ENCODE results near the gene PYCARD.
"Not testable (repeated sequence)": the region's sequence is repeated elsewhere in the genome, so short reads cannot be mapped to it uniquely, and the experiment has no call there.

PYCARD gene

GRCh38 chr16:31202414-31203375 is at the start of gene PYCARD:
PYCARD (minus strand) TSS chr16:31202760; CDS start chr16:31202690, 70 bp downstream.
- H3K4me3 ChIP-seq (ENCODE audit: low read depth, low read length): peak within 1 kb of the TSS; percentile 61
- TF ChIP-seq, protein P1, sequence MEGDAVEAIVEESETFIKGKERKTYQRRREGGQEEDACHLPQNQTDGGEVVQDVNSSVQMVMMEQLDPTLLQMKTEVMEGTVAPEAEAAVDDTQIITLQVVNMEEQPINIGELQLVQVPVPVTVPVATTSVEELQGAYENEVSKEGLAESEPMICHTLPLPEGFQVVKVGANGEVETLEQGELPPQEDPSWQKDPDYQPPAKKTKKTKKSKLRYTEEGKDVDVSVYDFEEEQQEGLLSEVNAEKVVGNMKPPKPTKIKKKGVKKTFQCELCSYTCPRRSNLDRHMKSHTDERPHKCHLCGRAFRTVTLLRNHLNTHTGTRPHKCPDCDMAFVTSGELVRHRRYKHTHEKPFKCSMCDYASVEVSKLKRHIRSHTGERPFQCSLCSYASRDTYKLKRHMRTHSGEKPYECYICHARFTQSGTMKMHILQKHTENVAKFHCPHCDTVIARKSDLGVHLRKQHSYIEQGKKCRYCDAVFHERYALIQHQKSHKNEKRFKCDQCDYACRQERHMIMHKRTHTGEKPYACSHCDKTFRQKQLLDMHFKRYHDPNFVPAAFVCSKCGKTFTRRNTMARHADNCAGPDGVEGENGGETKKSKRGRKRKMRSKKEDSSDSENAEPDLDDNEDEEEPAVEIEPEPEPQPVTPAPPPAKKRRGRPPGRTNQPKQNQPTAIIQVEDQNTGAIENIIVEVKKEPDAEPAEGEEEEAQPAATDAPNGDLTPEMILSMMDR (IDR thresholded peaks at IDR 0.05; ENCODE audit: low read depth, low read length): no peak

- TF ChIP-seq, protein P1 (IDR thresholded peaks at IDR 0.05; ENCODE audit: low read depth, low read length): no peak
These were observed 48.9 kb upstream of the PYCARD start for GRCh38 chr16:31251435-31251834.

DNA sequence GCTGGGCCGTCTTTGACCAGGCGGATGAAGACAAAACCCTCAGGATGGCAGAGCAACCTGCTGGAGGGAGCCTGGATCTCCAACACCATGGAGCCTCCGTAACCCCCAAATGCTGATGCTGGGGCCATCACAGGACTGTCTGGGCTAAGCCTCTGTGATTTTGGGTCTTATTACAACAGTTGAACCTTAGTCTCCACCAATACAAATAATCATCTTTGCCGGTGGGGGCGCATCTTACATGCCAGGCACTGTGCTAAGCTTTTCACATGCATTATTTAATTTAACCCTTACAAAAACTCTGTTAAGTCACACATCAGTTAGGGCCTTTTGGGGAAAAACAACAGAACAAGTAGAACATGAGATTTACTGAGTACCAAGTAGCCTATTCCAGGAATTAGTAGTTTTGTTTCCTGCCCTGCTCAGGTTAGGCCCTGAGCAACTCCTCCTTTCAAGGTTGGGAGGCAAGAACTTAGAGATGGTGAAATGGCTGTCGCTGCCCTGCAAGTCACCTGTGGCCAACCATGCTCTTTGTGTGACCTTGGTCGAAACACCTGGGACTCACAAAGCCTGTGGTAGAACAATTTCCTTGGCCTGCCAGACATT is 48.3 kb upstream of the PYCARD start:
- TF ChIP-seq, protein P1 (IDR thresholded peaks at IDR 0.05; ENCODE audit: low read depth, low read length): no peak
- H3K4me3 ChIP-seq (ENCODE audit: low read depth, low read length): no peak overlapping the region

More at GRCh38 chr16:31251435-31251834, 48.9 kb upstream of the PYCARD start:
- no peak overlapping the region for H3K4me3 ChIP-seq (ENCODE audit: low read depth, low read length)

DNA sequence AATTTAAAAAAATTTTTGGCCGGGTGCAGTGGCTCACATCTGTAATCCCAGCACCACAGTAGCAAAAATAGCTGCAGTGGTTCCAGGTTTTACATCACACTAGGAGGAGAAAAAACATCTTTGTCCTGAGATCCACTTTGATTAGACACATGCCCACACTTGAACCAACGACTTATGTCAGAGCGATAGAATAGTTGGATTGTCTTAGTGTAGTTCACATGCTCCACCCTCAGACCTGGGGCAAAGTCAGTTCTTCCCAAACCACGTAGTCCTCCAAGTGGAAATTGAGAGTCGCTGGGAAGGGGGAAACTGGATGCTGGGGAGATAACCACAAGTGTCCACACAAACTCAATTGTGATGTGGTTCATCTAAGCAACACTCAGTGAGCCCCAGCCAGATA is 45.8 kb upstream of the PYCARD start:
- H3K4me3 ChIP-seq (ENCODE audit: low read depth, low read length): no peak overlapping the region
- TF ChIP-seq, protein P1 (IDR thresholded peaks at IDR 0.05; ENCODE audit: low read depth, low read length): no peak

GRCh38 chr16:31246296-31246695 is 43.7 kb upstream of the PYCARD start:
- TF ChIP-seq, protein P1 (IDR thresholded peaks at IDR 0.05; ENCODE audit: low read depth, low read length): no peak

DNA sequence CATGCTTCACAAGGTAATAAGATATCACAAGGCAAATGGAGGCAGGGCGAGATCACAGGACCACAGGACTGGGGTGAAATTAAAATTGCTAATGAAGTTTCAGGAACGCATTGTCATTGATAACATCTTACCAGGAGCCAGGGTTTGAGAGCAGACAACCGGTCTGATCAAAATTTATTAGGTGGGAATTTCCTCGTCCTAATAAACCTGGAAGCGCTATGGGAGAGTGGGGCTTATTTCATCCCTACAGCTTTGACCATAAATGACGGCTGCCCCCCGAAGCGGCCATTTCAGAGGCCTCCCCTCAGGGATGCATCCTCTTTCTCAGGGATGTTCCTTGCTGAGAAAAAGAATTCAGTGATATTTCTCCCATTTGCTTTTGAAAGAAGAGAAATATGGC is 43.0 kb upstream of the PYCARD start:
- H3K4me3 ChIP-seq (ENCODE audit: low read depth, low read length): not testable (repeated sequence)

More at GRCh38 chr16:31246296-31246695, 43.7 kb upstream of the PYCARD start:
- no peak overlapping the region for H3K4me3 ChIP-seq (ENCODE audit: low read depth, low read length)

DNA sequence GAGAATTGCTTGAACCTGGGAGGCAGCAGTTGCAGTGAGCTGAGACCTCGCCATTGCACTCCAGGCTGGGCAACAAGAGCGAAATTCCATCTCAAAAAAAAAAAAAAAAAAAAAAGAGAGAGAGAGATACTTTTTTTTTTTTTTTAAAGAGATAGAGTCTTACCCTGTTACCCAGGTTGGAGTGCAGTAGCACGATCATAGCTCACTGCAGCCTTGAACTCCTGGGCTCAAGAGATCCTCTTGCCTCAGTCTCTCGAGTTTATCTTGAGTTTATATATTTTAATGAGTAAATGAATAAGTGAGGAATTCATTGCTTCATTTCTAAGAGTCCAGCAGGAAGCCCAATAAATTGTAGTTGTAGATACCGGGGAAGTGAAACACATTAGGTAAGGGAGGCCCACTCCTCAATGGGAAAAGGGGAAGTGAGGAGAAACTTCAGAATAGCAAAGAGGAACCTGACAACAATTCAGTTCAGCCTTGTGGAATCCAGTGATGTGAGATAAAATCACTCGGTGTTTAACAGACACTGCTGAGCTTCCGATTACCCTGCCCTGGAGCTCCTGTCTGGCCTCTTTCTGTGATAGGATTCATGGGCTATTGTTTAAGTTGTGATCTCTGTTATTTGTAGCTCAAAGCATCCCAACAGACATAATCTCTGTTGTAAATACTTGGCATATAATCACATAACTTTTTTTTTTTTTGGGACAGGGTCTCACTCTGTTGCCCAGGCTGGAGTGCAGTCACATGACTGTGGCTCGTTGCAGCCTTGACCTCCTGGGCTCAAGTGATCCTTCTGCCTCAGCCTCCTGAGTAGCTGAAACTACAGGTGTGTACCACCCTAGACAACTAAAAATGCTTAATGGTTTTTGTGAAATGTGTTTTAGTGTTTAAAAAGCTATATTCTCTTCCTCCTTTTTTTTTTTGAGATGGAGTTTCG is 41.4 kb upstream of the PYCARD start:
- no peak overlapping the region for H3K4me3 ChIP-seq (ENCODE audit: low read depth, low read length)
- TF ChIP-seq, protein P1 (IDR thresholded peaks at IDR 0.05; ENCODE audit: low read depth, low read length): no peak
